HG02571 (cell line): ENCODE data around the gene SIK2.
A peak's percentile ranks its signal among the peaks of the same experiment; 100 is the strongest.
"Not testable (repeated sequence)": the region's sequence is repeated elsewhere in the genome, so short reads cannot be mapped to it uniquely, and the experiment has no call there.

Source experiments
- ATAC-seq: cut with Tn5 transposase; IDR thresholded peaks from one replicate; pipeline ENCODE4 v1.9.1; 2021; ENCODE audit warnings: mild to moderate bottlenecking, moderate library complexity; ENCODE audit not compliant: unreplicated experiment

Gene SIK2

GRCh38 chr11:111655924-111656323 is 53.7 kb downstream of the SIK2 start:
- ATAC-seq: no peak

- ATAC-seq: not testable (repeated sequence)
Observed at GRCh38 chr11:111657905-111658304, 55.7 kb downstream of the SIK2 start.

- ATAC-seq: not testable (repeated sequence)
Observed at GRCh38 chr11:111658493-111658892, 56.2 kb downstream of the SIK2 start.

GRCh38 chr11:111659201-111660115 is 57.2 kb downstream of the SIK2 start:
- no peak for ATAC-seq

- no peak for ATAC-seq
Observed at GRCh38 chr11:111660822-111661221, 58.6 kb downstream of the SIK2 start.

GRCh38 chr11:111663820-111664219 is 61.6 kb downstream of the SIK2 start:
- ATAC-seq: no peak

GRCh38 chr11:111665777-111666176 is 63.5 kb downstream of the SIK2 start:
- no peak for ATAC-seq

- ATAC-seq: no peak
Observed at GRCh38 chr11:111668980-111669379, 66.7 kb downstream of the SIK2 start.

- ATAC-seq: no peak
Observed at GRCh38 chr11:111671383-111671782, 69.1 kb downstream of the SIK2 start.

GRCh38 chr11:111672949-111673348 is 70.7 kb downstream of the SIK2 start:
- ATAC-seq: no peak

DNA sequence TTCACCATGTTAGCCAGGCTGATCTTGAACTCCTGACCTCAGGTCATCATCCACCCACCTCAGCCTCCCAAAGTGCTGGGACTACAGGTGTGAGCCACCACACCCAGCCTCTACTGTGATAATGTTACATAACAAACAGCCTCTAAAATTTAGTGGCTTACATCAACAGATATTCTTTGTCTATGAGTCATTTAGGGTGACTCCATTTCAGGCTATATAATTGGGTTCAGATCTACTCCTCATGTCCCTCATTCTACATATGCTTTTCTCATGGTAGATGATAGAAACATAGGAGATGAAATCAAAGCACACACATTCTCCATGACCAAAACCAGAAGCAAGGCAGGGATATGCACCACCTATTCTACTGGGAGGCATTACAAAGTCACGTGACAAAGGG is 72.7 kb downstream of the SIK2 start:
- no peak for ATAC-seq

DNA sequence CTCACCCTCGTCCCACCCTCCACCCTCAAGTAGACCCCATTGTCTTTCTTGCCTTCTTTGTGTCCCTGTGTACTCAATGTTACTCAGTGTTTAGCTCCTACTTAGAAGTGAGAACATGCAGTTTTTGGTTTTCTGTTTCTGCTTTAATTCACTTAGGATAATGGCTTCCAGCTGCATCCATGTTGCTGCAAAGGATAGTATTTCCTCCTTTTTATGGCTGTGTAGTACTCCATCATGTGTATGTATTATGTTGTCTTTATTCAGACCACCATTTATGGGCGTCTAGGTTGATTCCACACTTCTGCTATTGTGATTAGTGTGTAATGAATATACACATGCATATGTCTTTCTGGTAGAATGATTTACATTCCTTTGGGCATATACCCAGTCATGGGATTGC is 73.6 kb downstream of the SIK2 start:
- ATAC-seq: no peak

DNA sequence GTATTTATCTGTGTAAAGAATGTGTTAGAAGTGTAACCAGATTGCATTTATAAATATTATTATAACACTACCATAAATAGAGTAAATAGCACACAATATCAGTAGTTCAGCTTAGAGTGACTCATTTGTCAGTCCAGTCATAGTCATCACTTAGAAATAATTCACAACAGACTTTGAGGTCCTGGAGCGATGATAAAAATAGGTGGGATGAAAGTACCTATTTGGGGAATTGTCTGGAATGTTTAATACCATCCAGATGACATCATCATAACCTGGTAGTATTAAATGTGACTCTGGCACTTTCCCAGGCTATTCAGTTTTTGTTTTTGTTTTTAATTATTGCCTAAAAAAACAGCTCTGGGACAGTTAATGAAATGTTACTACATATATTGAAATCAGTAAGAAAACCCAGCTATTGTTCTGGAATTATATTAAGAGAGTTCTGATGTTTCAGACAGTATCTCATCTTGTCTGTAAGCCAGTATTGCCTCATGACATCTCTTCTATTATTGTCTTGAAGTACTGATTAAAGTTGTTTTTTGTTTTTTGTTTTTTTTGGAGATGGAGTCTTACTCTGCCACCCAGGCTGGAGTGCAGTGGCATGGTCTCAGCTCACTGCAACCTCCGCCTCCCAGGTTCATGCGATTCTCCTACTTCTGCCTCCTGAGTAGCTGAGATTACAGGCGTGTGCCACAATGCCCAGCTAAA is 74.8 kb downstream of the SIK2 start:
- no peak for ATAC-seq

- ATAC-seq: no peak
Observed at GRCh38 chr11:111680486-111681175, 78.4 kb downstream of the SIK2 start.

- ATAC-seq: no peak
Observed at GRCh38 chr11:111683806-111684205, 81.6 kb downstream of the SIK2 start.

GRCh38 chr11:111684251-111684650 is 82.0 kb downstream of the SIK2 start:
- ATAC-seq: no peak

GRCh38 chr11:111688013-111688412 is 85.8 kb downstream of the SIK2 start:
- no peak for ATAC-seq

- ATAC-seq: no peak
Observed at GRCh38 chr11:111691176-111691575, 88.9 kb downstream of the SIK2 start.

DNA sequence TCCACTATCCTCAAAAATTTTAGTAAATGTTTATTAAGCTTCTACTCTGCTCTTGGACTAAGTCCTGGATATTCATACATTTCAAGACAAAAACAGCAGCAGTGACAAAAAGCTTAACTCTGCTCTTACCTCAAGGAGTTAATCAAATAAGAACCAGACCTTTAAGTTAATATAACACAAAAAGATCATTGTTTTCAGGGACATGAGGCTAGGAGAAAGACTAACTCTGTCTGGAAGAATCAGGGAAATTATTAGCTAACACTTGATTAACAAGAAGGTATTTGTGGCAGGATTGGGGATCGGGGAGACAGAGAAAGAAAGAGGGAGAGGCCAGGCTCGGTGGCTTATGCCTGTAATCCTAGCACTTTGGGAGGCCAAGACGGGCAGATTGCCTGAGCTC is 89.5 kb downstream of the SIK2 start:
- no peak for ATAC-seq

- peak; percentile 54 for ATAC-seq
Observed at GRCh38 chr11:111693224-111693937, 91.1 kb downstream of the SIK2 start.

GRCh38 chr11:111694851-111695250 is 92.6 kb downstream of the SIK2 start:
- no peak for ATAC-seq
